ENCODE data around the gene MSH5. TPM values are rescaled to one million over a fixed set of nuclear protein-coding genes. Genes with fewer than 3 reads are reported as not detected.

MSH5 gene
- polyA plus RNA-seq, 1 donor (not counting 4 experiments of a cell fraction or from before 2014, with no cell fraction given): 14.8 TPM

- Histone ChIP-seq H3K4me2 (ENCODE audit: control insufficient read depth, extremely low read depth, insufficient read depth, low read depth, low read length) (peak overlapping the region; percentile 77), H3K27me3 (ENCODE audit: control insufficient read depth, extremely low read depth, insufficient read depth, low read length) (no peaks in the 10 kb centered on the region), H3K9me1 (ENCODE audit: control insufficient read depth, extremely low read depth, insufficient read depth, low read length) (peaks cover 5% of the 10 kb centered on the region), H3K36me3 (ENCODE audit: control insufficient read depth in 2 of 2, extremely low read depth in 1 of 2, insufficient read depth in 2 of 2, low read length in 2 of 2) (peaks cover 0 to 4% of the 10 kb centered on the region in 2 experiments), H3K27ac (ENCODE audit: control insufficient read depth, insufficient read depth, low read length) (peak overlapping the region; percentile 66), H3K4me3 (ENCODE audit: control insufficient read depth in 2 of 3, extremely low read depth in 1 of 3, insufficient read depth in 2 of 3, low read depth in 1 of 3, low read length in 3 of 3) (peak overlapping the region in 1 of 3 experiments; percentile 49), H3K4me1 (ENCODE audit: control insufficient read depth, extremely low read depth, insufficient read depth, low read length) (peaks cover 31% of the 10 kb centered on the region), H4K20me1 (ENCODE audit: control insufficient read depth, extremely low read depth, insufficient read depth, low read length) (no peaks in the 10 kb centered on the region), H3K9ac (ENCODE audit: control insufficient read depth, extremely low read depth, insufficient read depth, low read length) (no peak overlapping the region), H3K79me2 (ENCODE audit: control insufficient read depth, insufficient read depth, low read length) (no peaks in the 10 kb centered on the region), H2AFZ (ENCODE audit: control insufficient read depth, low read length) (no peak overlapping the region), H3K9me3 (ENCODE audit: control insufficient read depth, low read depth, low read length) (no peaks in the 10 kb centered on the region)
- TF ChIP-seq CTCF (optimal IDR thresholded peaks at IDR 0.05 in 1 of 3, IDR thresholded peaks at IDR 0.05 in 1 of 3, conservative IDR thresholded peaks at IDR 0.05 in 1 of 3; ENCODE audit: extremely low read depth in 1 of 3, insufficient read depth in 2 of 3, low read length in 3 of 3) (no peak), EZH2 (IDR thresholded peaks at IDR 0.05; ENCODE audit: low read length) (no peak)
- no peak for DNase-seq (ENCODE audit: low read depth, low spot score)
- no peak for FAIRE-seq
- dilution Hi-C loops (cut with MboI; ENCODE audit: extremely low pct_ligation_motif_present, low sequenced_read_pairs): no loop called here
These were observed 20.8 kb upstream of the MSH5 start for GRCh38 chr6:31719001-31719400.

GRCh38 chr6:31720196-31720770 lies 19.5 kb upstream of the MSH5 start:
- Histone ChIP-seq H3K27ac (ENCODE audit: control insufficient read depth, insufficient read depth, low read length) (no peak overlapping the region), H4K20me1 (ENCODE audit: control insufficient read depth, extremely low read depth, insufficient read depth, low read length) (no peaks in the 10 kb centered on the region), H3K4me3 (ENCODE audit: control insufficient read depth in 2 of 3, extremely low read depth in 1 of 3, insufficient read depth in 2 of 3, low read depth in 1 of 3, low read length in 3 of 3) (peak overlapping the region in 1 of 3 experiments; percentile 13), H3K4me1 (ENCODE audit: control insufficient read depth, extremely low read depth, insufficient read depth, low read length) (peaks cover 31% of the 10 kb centered on the region), H3K4me2 (ENCODE audit: control insufficient read depth, extremely low read depth, insufficient read depth, low read depth, low read length) (peak overlapping the region; percentile 6), H3K9me1 (ENCODE audit: control insufficient read depth, extremely low read depth, insufficient read depth, low read length) (peaks cover 5% of the 10 kb centered on the region), H2AFZ (ENCODE audit: control insufficient read depth, low read length) (peak overlapping the region; percentile 22), H3K27me3 (ENCODE audit: control insufficient read depth, extremely low read depth, insufficient read depth, low read length) (no peaks in the 10 kb centered on the region), H3K79me2 (ENCODE audit: control insufficient read depth, insufficient read depth, low read length) (no peaks in the 10 kb centered on the region), H3K9ac (ENCODE audit: control insufficient read depth, extremely low read depth, insufficient read depth, low read length) (no peak overlapping the region), H3K36me3 (ENCODE audit: control insufficient read depth in 2 of 2, extremely low read depth in 1 of 2, insufficient read depth in 2 of 2, low read length in 2 of 2) (peaks cover 0 to 4% of the 10 kb centered on the region in 2 experiments), H3K9me3 (ENCODE audit: control insufficient read depth, low read depth, low read length) (no peaks in the 10 kb centered on the region)
- peak; percentile 23 for FAIRE-seq
- DNase-seq (ENCODE audit: low read depth, low spot score): no peak
- dilution Hi-C loops (cut with MboI; ENCODE audit: extremely low pct_ligation_motif_present, low sequenced_read_pairs): no loop called here
- TF ChIP-seq EZH2 (IDR thresholded peaks at IDR 0.05; ENCODE audit: low read length) (no peak), CTCF (optimal IDR thresholded peaks at IDR 0.05 in 1 of 3, IDR thresholded peaks at IDR 0.05 in 1 of 3, conservative IDR thresholded peaks at IDR 0.05 in 1 of 3; ENCODE audit: extremely low read depth in 1 of 3, insufficient read depth in 2 of 3, low read length in 3 of 3) (no peak)

Data from keratinocyte (primary cell).